CD1c-positive myeloid dendritic cell (primary cell): Measurements from ENCODE around the gene ISG15.
"Not testable (repeated sequence)": the region's sequence is repeated elsewhere in the genome, so short reads cannot be mapped to it uniquely, and the experiment has no call there.

Source experiments
- DNase-seq: peaks from one replicate; pipeline ENCODE4 v3.0.0-alpha.2; 2016; ENCODE audit errors: extremely low spot score

ISG15 gene

GRCh38 chr1:1026599-1027413 is 13.5 kb downstream of the ISG15 start:
- no peak for DNase-seq

- no peak for DNase-seq
Observed at GRCh38 chr1:1027791-1028190, 14.5 kb downstream of the ISG15 start.

- DNase-seq: not testable (repeated sequence)
Observed at GRCh38 chr1:1030867-1031658, 17.8 kb downstream of the ISG15 start.

GRCh38 chr1:1031659-1032235 is 18.4 kb downstream of the ISG15 start:
- no peak for DNase-seq

GRCh38 chr1:1032424-1032823 is 19.1 kb downstream of the ISG15 start:
- no peak for DNase-seq

GRCh38 chr1:1033009-1033587 is 19.8 kb downstream of the ISG15 start:
- DNase-seq: peak; percentile 81

GRCh38 chr1:1033731-1034438 is 20.6 kb downstream of the ISG15 start:
- no peak for DNase-seq

- DNase-seq: no peak
Observed at GRCh38 chr1:1034439-1034781, 21.1 kb downstream of the ISG15 start.

- DNase-seq: no peak
Observed at GRCh38 chr1:1035291-1035943, 22.1 kb downstream of the ISG15 start.

GRCh38 chr1:1037366-1038327 is 24.4 kb downstream of the ISG15 start:
- DNase-seq: no peak

- peak; percentile 70 for DNase-seq
Observed at GRCh38 chr1:1038694-1039093, 25.4 kb downstream of the ISG15 start.

GRCh38 chr1:1039145-1039910 is 26.0 kb downstream of the ISG15 start:
- peak; percentile 37 for DNase-seq

GRCh38 chr1:1040004-1040991 is 27.0 kb downstream of the ISG15 start:
- DNase-seq: peak; percentile 82

- no peak for DNase-seq
Observed at GRCh38 chr1:1041092-1041523, 27.8 kb downstream of the ISG15 start.

- DNase-seq: no peak
Observed at GRCh38 chr1:1041873-1042272, 28.6 kb downstream of the ISG15 start.

- DNase-seq: no peak
Observed at GRCh38 chr1:1042835-1043234, 29.5 kb downstream of the ISG15 start.

GRCh38 chr1:1043411-1043810 is 30.1 kb downstream of the ISG15 start:
- DNase-seq: no peak

GRCh38 chr1:1043921-1044320 is 30.6 kb downstream of the ISG15 start:
- DNase-seq: no peak
